Coronary artery (tissue), 2 donors: ENCODE results near the gene GNLY.

Experiments
- DNase-seq: peaks from one replicate; pipeline ENCODE4 v3.0.0-alpha.2; 2017; ENCODE audit warnings: low spot score
- H3K27ac ChIP-seq, 2 donors: fragments of 200-600 bp; sonication (generic); one replicate each; pipeline ENCODE4 v1.5.1; 2016 to 2019
- H3K4me3 ChIP-seq: fragments of 200-600 bp; sonication (generic); 2 replicates; pipeline ENCODE4 v1.5.1; 2016; ENCODE audit warnings: mild to moderate bottlenecking, moderate library complexity
- TF ChIP-seq, protein P1 (sequence below): fragments of 200-600 bp; sonication (generic); IDR thresholded peaks from one replicate; pipeline ENCODE4 v1.5.1; 2019; ENCODE audit warnings: antibody characterized with exemption

Gene GNLY

DNA sequence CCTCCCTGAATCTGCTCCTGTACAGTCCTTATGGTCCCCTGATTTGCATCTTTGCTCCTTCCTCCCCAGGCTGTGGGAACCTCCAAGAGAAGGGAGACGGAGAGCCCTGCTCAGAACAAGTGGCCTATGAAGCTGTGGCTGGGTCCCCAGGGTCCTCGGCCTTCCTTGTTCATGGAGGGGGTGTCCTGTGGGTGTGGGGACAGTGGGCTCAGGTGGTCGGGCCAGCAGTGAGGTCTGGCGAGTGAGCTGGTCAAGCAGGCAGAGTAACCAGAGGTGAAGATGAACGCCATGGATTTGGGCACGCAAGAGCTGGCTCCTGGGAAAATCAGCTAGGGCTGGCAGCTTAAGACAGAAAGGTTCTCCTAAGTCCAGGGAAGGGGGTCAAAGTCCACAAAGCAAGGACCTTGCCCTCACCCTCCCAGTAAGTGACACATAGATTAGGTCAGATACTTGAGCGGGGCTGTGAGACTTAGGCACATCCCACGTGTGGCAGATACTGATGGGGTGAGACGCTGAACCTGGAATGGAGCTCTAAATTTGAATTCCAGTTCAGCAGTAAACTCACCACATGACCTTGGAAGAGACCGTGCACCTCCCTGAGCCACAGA, 24.8 kb downstream of the GNLY start:
- no peak overlapping the region for H3K27ac ChIP-seq
- peak; percentile 71 for DNase-seq
- H3K4me3 ChIP-seq: no peak overlapping the region

DNA sequence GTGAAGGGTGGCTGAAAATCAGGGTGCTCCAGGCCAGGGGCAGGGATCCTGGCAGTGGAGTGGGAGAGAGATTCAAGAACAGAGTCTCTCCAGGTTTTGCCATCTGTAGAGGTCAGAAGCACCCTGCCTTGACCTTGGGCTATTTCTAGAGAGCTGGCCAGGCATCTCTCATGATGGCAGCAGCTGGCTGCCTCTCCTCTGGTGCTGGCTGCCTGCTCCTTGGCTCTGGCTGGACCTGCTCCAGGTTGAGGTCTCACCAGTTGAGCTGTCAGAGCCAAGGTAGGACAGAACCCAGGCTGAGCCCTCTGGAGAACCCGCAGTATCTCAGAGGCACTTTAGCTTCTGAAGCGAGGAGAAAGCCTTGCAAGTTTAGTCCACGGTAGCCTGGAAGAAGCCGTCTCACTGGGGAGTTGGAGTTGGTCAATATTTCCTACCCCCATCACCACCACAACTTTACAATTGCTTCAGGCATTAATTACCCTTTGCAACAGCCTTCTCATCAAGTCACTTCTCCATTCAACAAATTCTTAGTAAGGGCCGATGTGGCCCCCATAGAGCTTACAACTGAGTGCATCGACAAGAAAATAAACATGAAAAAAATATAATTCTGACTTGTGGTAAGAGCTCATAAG, 25.6 kb downstream of the GNLY start:
- Histone ChIP-seq H3K4me3 (no peak overlapping the region), H3K27ac (no peak overlapping the region)
- peak; percentile 67 for DNase-seq
- TF ChIP-seq, protein P1, sequence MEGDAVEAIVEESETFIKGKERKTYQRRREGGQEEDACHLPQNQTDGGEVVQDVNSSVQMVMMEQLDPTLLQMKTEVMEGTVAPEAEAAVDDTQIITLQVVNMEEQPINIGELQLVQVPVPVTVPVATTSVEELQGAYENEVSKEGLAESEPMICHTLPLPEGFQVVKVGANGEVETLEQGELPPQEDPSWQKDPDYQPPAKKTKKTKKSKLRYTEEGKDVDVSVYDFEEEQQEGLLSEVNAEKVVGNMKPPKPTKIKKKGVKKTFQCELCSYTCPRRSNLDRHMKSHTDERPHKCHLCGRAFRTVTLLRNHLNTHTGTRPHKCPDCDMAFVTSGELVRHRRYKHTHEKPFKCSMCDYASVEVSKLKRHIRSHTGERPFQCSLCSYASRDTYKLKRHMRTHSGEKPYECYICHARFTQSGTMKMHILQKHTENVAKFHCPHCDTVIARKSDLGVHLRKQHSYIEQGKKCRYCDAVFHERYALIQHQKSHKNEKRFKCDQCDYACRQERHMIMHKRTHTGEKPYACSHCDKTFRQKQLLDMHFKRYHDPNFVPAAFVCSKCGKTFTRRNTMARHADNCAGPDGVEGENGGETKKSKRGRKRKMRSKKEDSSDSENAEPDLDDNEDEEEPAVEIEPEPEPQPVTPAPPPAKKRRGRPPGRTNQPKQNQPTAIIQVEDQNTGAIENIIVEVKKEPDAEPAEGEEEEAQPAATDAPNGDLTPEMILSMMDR: no peak

More for the DNA sequence above, 24.8 kb downstream of the GNLY start:
- TF ChIP-seq, protein P1: no peak

DNA sequence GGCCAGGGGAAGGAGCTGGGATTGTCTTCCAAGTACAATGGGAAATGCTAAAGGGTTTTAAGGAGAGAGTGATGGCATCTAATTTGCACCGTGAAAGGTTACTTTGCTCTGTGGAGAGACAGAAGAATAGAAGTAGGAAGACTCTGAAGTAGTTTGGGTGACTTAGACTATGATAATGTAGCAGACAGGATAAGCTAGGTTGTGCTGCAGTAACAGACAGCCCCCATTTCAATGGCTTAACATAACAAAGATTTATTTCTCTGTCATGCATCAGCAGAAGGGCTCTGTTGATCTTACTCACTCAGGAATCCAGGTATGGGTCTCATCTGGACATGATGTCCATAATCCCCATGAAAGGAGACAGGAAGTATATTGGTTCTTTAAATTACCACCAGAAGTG, 26.4 kb downstream of the GNLY start:
- Histone ChIP-seq H3K27ac (no peak overlapping the region), H3K4me3 (no peak overlapping the region)
- no peak for DNase-seq
- TF ChIP-seq, protein P1: no peak

DNA sequence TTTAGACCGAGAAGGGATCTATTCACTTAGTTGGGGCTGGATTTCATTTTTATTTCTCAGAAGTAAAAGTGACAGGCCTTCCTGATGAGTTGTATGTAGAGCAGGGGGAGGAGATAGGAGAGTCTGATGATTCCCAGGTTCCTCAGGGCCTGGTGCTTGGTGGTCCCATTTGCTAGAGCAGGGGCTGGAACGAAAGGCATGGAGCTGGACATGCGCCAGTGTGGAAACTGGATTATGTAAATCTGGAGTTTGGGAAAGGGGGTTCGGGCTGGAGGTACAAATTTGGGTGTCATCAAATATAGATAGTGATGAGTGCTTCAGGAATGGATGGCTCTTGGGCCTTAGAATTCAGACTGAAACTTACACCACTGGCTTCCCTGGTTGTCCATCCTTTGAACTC, 27.5 kb downstream of the GNLY start:
- TF ChIP-seq, protein P1: no peak
- H3K4me3 ChIP-seq: no peak overlapping the region

DNA sequence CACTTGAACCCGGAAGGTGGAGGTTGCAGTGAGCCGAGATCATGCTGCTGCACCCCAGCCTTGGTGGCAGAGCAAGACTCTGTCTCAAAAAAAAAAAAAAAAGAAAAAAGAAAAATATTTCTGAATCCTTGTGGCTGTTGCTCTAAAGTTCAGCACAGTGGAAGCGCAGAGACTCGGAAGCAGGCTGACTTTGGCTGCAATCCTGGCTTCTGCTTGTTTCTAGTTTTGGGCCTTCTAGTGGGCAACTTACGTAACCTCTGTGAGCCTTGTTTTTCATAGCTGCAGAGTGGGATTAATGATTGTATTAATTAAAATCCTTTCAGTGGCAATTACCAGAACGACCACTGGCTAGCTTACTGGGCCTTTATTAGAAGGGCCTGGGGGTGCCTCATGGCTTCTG, 28.4 kb downstream of the GNLY start:
- TF ChIP-seq, protein P1: no peak
- Histone ChIP-seq H3K27ac (peak overlapping the region in 1 of 2 donors; percentile 12), H3K4me3 (no peak overlapping the region)
- DNase-seq: peak; percentile 36

More for the DNA sequence above, 27.5 kb downstream of the GNLY start:
- peak; percentile 28 for DNase-seq
- no peak overlapping the region for H3K27ac ChIP-seq

DNA sequence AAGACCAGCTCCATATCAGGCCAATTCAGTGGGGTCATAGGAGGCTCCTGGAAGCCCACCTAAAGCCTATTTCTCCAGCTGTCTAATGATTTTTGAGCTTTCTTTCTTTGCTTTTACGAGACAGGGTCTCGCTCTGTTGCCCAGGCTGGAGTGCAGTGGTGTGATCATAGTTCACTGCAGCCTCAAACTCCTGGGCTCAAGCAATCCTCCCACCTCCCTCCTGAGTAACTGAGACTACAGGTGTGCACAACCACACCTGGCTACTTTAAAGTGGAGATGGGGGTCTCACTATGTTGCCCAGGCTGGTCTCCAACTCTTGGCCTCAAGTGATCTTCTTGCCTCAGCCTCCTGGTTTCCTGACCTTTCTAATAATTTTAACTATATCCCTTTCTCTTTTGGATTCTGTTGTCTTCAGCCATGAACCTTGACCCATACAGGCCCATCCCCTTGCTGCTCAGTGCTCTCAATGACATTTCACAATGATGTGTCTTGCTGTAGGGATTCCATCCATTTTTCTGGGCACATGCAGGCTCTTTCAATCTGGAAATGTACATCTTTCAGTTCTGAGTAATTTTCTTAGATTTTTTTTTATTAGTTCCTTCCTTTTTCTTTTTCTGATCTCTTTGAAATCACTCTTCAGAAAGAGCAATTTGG, 29.7 kb downstream of the GNLY start:
- TF ChIP-seq, protein P1: no peak
- DNase-seq: peak; percentile 33
- peak overlapping the region in 1 of 2 donors; percentile 1 for H3K27ac ChIP-seq

More for the DNA sequence above, 29.7 kb downstream of the GNLY start:
- H3K4me3 ChIP-seq: no peak overlapping the region
